ENCODE measurements around the gene TIMM10B.

- TF ChIP-seq SPI1 (IDR thresholded peaks at IDR 0.05; ENCODE audit: borderline replicate concordance, low read depth, low read length) (no peak), POLR2A (conservative IDR thresholded peaks at IDR 0.05) (no peak), RFX5 (IDR thresholded peaks at IDR 0.05; ENCODE audit: low read depth, low read length) (no peak), MAFF (IDR thresholded peaks at IDR 0.05; ENCODE audit: low read length) (no peak), HMGXB4 (CRISPR knock-in tag; IDR thresholded peaks at IDR 0.05) (no peak)
- TF ChIP-seq, protein P1, sequence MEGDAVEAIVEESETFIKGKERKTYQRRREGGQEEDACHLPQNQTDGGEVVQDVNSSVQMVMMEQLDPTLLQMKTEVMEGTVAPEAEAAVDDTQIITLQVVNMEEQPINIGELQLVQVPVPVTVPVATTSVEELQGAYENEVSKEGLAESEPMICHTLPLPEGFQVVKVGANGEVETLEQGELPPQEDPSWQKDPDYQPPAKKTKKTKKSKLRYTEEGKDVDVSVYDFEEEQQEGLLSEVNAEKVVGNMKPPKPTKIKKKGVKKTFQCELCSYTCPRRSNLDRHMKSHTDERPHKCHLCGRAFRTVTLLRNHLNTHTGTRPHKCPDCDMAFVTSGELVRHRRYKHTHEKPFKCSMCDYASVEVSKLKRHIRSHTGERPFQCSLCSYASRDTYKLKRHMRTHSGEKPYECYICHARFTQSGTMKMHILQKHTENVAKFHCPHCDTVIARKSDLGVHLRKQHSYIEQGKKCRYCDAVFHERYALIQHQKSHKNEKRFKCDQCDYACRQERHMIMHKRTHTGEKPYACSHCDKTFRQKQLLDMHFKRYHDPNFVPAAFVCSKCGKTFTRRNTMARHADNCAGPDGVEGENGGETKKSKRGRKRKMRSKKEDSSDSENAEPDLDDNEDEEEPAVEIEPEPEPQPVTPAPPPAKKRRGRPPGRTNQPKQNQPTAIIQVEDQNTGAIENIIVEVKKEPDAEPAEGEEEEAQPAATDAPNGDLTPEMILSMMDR (IDR thresholded peaks at IDR 0.05 in 2 of 3, conservative IDR thresholded peaks at IDR 0.05 in 1 of 3; ENCODE audit: insufficient read depth in 2 of 3, low read depth in 1 of 3, low read length in 3 of 3) = no peak
- TF ChIP-seq, protein P2, sequence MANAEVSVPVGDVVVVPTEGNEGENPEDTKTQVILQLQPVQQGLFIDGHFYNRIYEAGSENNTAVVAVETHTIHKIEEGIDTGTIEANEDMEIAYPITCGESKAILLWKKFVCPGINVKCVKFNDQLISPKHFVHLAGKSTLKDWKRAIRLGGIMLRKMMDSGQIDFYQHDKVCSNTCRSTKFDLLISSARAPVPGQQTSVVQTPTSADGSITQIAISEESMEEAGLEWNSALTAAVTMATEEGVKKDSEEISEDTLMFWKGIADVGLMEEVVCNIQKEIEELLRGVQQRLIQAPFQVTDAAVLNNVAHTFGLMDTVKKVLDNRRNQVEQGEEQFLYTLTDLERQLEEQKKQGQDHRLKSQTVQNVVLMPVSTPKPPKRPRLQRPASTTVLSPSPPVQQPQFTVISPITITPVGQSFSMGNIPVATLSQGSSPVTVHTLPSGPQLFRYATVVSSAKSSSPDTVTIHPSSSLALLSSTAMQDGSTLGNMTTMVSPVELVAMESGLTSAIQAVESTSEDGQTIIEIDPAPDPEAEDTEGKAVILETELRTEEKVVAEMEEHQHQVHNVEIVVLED (CRISPR knock-in tag; IDR thresholded peaks at IDR 0.05) = no peak
Observed at GRCh38 chr11:6486256-6486655, 5.0 kb downstream of the TIMM10B start.
